Measurements from ENCODE around the gene RAB22A. TPM values are rescaled to one million over a fixed set of nuclear protein-coding genes. Genes with fewer than 3 reads are reported as not detected.
A peak's percentile ranks its signal among the peaks of the same experiment; 100 is the strongest.

Gene RAB22A
- total RNA-seq, 3 donors from 2014 or later (not counting 1 experiment from before 2014, with no cell fraction given) = 19.6 to 29.8 (median 28.6) TPM

- Mint-ChIP-seq H3K27ac (peak overlapping the region; percentile 78 to 83), H3K4me3 (peak overlapping the region; percentile 75), H3K27me3 (ENCODE audit: low read depth in 2 of 2) (no peaks in the 10 kb centered on the region), H3K36me3 (no peaks in the 10 kb centered on the region), H3K4me1 (peaks cover 56 to 59% of the 10 kb centered on the region in 2 donors), H3K9me3 (no peaks in the 10 kb centered on the region)
- Histone ChIP-seq H3K36me3 (ENCODE audit: control insufficient read depth, insufficient read depth, low read length) (peaks cover 34% of the 10 kb centered on the region), H3K27me3 (ENCODE audit: control insufficient read depth, insufficient read depth, low read length) (no peaks in the 10 kb centered on the region), H3K4me3 (ENCODE audit: low read length) (no peak overlapping the region), H3K4me1 (ENCODE audit: control insufficient read depth, insufficient read depth, low read length) (peaks cover 43% of the 10 kb centered on the region), H3K9me3 (ENCODE audit: control insufficient read depth, insufficient read depth, low read length) (no peaks in the 10 kb centered on the region), H3K27ac (ENCODE audit: low read length) (peak overlapping the region; percentile 34)
- DNase-seq (peak in 1 of 2 donors; percentile 62), ATAC-seq (peak in 2 of 3 donors; percentile 17 to 31)
- WGBS (ENCODE audit: insufficient coverage) = 91% methylated on average over 4 of the region's 4 CpGs
- intact Hi-C loops (cut with micrococcal nuclease) = no loop called here
- TF ChIP-seq, protein P1, sequence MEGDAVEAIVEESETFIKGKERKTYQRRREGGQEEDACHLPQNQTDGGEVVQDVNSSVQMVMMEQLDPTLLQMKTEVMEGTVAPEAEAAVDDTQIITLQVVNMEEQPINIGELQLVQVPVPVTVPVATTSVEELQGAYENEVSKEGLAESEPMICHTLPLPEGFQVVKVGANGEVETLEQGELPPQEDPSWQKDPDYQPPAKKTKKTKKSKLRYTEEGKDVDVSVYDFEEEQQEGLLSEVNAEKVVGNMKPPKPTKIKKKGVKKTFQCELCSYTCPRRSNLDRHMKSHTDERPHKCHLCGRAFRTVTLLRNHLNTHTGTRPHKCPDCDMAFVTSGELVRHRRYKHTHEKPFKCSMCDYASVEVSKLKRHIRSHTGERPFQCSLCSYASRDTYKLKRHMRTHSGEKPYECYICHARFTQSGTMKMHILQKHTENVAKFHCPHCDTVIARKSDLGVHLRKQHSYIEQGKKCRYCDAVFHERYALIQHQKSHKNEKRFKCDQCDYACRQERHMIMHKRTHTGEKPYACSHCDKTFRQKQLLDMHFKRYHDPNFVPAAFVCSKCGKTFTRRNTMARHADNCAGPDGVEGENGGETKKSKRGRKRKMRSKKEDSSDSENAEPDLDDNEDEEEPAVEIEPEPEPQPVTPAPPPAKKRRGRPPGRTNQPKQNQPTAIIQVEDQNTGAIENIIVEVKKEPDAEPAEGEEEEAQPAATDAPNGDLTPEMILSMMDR (IDR thresholded peaks at IDR 0.05) = no peak
Measured at GRCh38 chr20:58313396-58313795, 3.9 kb downstream of the RAB22A start.

GRCh38 chr20:58321205-58321604 lies 11.7 kb downstream of the RAB22A start:
- peaks cover 62 to 63% of the 10 kb centered on the region in 2 donors for H3K4me1 Mint-ChIP-seq

DNA sequence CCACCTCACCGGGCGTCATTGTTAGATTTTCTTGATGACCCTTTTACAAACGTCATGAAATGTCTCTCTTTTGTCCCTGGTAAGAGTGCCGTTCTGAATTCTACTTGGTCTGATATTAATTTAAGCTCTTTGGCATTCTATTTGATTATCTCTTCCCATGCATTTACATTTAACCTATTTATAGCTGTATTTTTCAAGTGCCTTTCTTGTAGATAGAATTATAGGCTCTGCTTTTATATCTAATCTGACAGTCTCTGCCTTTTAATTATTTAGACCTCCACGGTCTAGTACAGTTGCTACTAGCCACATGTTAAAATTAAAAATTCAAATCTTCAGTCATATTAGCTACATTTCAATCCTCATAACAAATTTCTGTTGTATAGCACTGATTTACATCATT lies 12.6 kb downstream of the RAB22A start:
- no peak for ATAC-seq
- H3K4me3 ChIP-seq (ENCODE audit: low read length) = no peak overlapping the region
- 88% methylated on average over 5 of the region's 5 CpGs for WGBS (ENCODE audit: insufficient coverage)
- no peaks in the 10 kb centered on the region for H3K9me3 ChIP-seq (ENCODE audit: control insufficient read depth, insufficient read depth, low read length)
- peaks cover 5% of the 10 kb centered on the region for H3K36me3 ChIP-seq (ENCODE audit: control insufficient read depth, insufficient read depth, low read length)
- no peak overlapping the region for H3K4me3 Mint-ChIP-seq
- TF ChIP-seq, protein P1 (IDR thresholded peaks at IDR 0.05) = no peak
- intact Hi-C loops (cut with micrococcal nuclease) = no loop called here
- no peaks in the 10 kb centered on the region for H3K27me3 Mint-ChIP-seq (ENCODE audit: low read depth in 2 of 2)
- no peaks in the 10 kb centered on the region for H3K36me3 Mint-ChIP-seq
- DNase-seq = no peak
- H3K4me1 Mint-ChIP-seq = peaks cover 62% of the 10 kb centered on the region in 2 donors
- peak overlapping the region in 1 of 2 donors; percentile 4 for H3K27ac Mint-ChIP-seq
- peaks cover 2% of the 10 kb centered on the region for H3K4me1 ChIP-seq (ENCODE audit: control insufficient read depth, insufficient read depth, low read length)
- H3K27ac ChIP-seq (ENCODE audit: low read length) = no peak overlapping the region
- no peaks in the 10 kb centered on the region for H3K9me3 Mint-ChIP-seq
- H3K27me3 ChIP-seq (ENCODE audit: control insufficient read depth, insufficient read depth, low read length) = no peaks in the 10 kb centered on the region

More at GRCh38 chr20:58321205-58321604, 11.7 kb downstream of the RAB22A start:
- Histone ChIP-seq H3K36me3 (ENCODE audit: control insufficient read depth, insufficient read depth, low read length) (peaks cover 10% of the 10 kb centered on the region), H3K4me1 (ENCODE audit: control insufficient read depth, insufficient read depth, low read length) (peaks cover 3% of the 10 kb centered on the region), H3K27ac (ENCODE audit: low read length) (no peak overlapping the region), H3K9me3 (ENCODE audit: control insufficient read depth, insufficient read depth, low read length) (no peaks in the 10 kb centered on the region), H3K27me3 (ENCODE audit: control insufficient read depth, insufficient read depth, low read length) (no peaks in the 10 kb centered on the region), H3K4me3 (ENCODE audit: low read length) (no peak overlapping the region)
- Mint-ChIP-seq H3K9me3 (no peaks in the 10 kb centered on the region), H3K27me3 (ENCODE audit: low read depth in 2 of 2) (no peaks in the 10 kb centered on the region), H3K27ac (no peak overlapping the region), H3K4me3 (no peak overlapping the region), H3K36me3 (no peaks in the 10 kb centered on the region)
- TF ChIP-seq, protein P1 (IDR thresholded peaks at IDR 0.05) = no peak
- intact Hi-C loops (cut with micrococcal nuclease) = no loop called here
- ATAC-seq (no peak), DNase-seq (peak in 1 of 2 donors; percentile 16)
- 56% methylated on average over 1 of the region's 4 CpGs for WGBS (ENCODE audit: insufficient coverage)

DNA sequence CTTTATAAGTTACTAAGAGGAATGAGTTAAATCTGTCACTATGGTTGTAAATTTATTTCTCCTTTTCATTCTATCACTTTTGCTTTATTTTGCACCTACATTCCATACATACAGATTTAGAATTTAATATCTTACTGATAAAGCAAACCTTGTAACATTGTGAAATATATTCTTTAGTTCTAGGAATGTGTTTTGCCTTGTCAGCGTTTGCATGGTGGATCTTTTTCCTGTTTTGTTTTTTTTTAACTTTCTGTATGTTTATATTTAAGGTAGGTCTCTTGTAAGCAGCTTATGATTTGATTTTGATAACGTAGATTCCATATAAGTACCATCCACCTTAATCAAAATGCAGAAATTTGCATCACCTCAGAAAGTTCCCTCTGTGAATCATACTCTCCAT lies 16.4 kb downstream of the RAB22A start:
- H3K9me3 Mint-ChIP-seq = no peaks in the 10 kb centered on the region
- peaks cover 59 to 61% of the 10 kb centered on the region in 2 donors for H3K4me1 Mint-ChIP-seq
- H3K4me3 Mint-ChIP-seq = peak overlapping the region; percentile 25
- TF ChIP-seq, protein P1 (IDR thresholded peaks at IDR 0.05) = no peak
- WGBS (ENCODE audit: insufficient coverage) = no CpG with 5 or more reads among the region's 2 CpGs
- Histone ChIP-seq H3K4me3 (ENCODE audit: low read length) (no peak overlapping the region), H3K9me3 (ENCODE audit: control insufficient read depth, insufficient read depth, low read length) (no peaks in the 10 kb centered on the region), H3K4me1 (ENCODE audit: control insufficient read depth, insufficient read depth, low read length) (peaks cover 2% of the 10 kb centered on the region), H3K36me3 (ENCODE audit: control insufficient read depth, insufficient read depth, low read length) (no peaks in the 10 kb centered on the region), H3K27ac (ENCODE audit: low read length) (no peak overlapping the region), H3K27me3 (ENCODE audit: control insufficient read depth, insufficient read depth, low read length) (no peaks in the 10 kb centered on the region)
- no peak for ATAC-seq
- no peaks in the 10 kb centered on the region for H3K27me3 Mint-ChIP-seq (ENCODE audit: low read depth in 2 of 2)
- intact Hi-C loops (cut with micrococcal nuclease) = no loop called here
- no peaks in the 10 kb centered on the region for H3K36me3 Mint-ChIP-seq
- no peak for DNase-seq
- H3K27ac Mint-ChIP-seq = peak overlapping the region in 1 of 2 donors; percentile 59

Data from natural killer cell (primary cell).